Liver (tissue), 9 donors: ENCODE data around the gene CCDC77. TPM values are rescaled to one million over a fixed set of nuclear protein-coding genes. Genes with fewer than 3 reads are reported as not detected.

Experiments
- DNase-seq: peaks from one replicate; pipeline ENCODE4 v3.0.0-alpha.2; 2017; ENCODE audit warnings: low spot score
- H3K27ac ChIP-seq, 2 donors: one replicate each; pipeline ENCODE4 v1.7.0; 2013; ENCODE audit warnings: inconsistent platforms in 2 of 2, low read length in 2 of 2, control low read depth in 1 of 2, low read depth in 1 of 2, mild to moderate bottlenecking in 1 of 2
- H3K27me3 ChIP-seq, 4 donors: one replicate each; pipeline versions ENCODE4 v1.6.1 to v1.7.0; 2013; ENCODE audit warnings: low read length in 3 of 4, inconsistent platforms in 1 of 4, mild to moderate bottlenecking in 1 of 4, moderate library complexity in 1 of 4; ENCODE audit not compliant: control insufficient read depth in 4 of 4, insufficient read depth in 4 of 4
- H3K36me3 ChIP-seq, 4 donors: one replicate each; pipeline versions ENCODE4 v1.6.1 to v1.7.0; 2013; ENCODE audit warnings: low read length in 3 of 4, mild to moderate bottlenecking in 3 of 4, low read depth in 1 of 4, moderate library complexity in 1 of 4; ENCODE audit not compliant: control insufficient read depth in 4 of 4, insufficient read depth in 3 of 4
- H3K4me1 ChIP-seq, 4 donors: one replicate each; pipeline versions ENCODE4 v1.6.1 to v1.7.0; 2013; ENCODE audit warnings: low read length in 3 of 4, mild to moderate bottlenecking in 3 of 4, moderate library complexity in 1 of 4; ENCODE audit not compliant: control insufficient read depth in 4 of 4, insufficient read depth in 4 of 4
- H3K4me3 ChIP-seq, 3 donors: one replicate each; pipeline versions ENCODE4 v1.6.1 to v1.7.0; 2013; ENCODE audit warnings: low read length in 3 of 3, control low read depth in 1 of 3, low read depth in 1 of 3, mild to moderate bottlenecking in 1 of 3
- H3K9ac ChIP-seq, 2 donors: one replicate each; pipeline ENCODE4 v1.7.0; 2013; ENCODE audit warnings: low read length in 2 of 2, mild to moderate bottlenecking in 2 of 2, moderate library complexity in 2 of 2, control low read depth in 1 of 2, low read depth in 1 of 2
- H3K9me3 ChIP-seq, 4 donors: one replicate each; pipeline versions ENCODE4 v1.6.1 to v1.7.0; 2013; ENCODE audit warnings: low read length in 3 of 4; ENCODE audit not compliant: control insufficient read depth in 4 of 4
- ATF3 ChIP-seq: IDR thresholded peaks from 2 replicates; pipeline ENCODE4 v1.6.1; 2016; ENCODE audit warnings: antibody characterized with exemption
- FOXA1 ChIP-seq: IDR thresholded peaks from 2 replicates; pipeline ENCODE4 v1.6.1; 2016; ENCODE audit warnings: antibody characterized with exemption
- FOXA2 ChIP-seq: IDR thresholded peaks from 2 replicates; pipeline ENCODE4 v1.6.1; 2016; ENCODE audit warnings: antibody characterized with exemption
- GABPA ChIP-seq, 2 donors: IDR thresholded peaks in 1 of 2; conservative IDR thresholded peaks in 1 of 2; 2 replicates each; pipeline ENCODE4 v1.6.1; 2016; ENCODE audit warnings: antibody characterized with exemption in 2 of 2, mild to moderate bottlenecking in 1 of 2, moderate library complexity in 1 of 2
- HNF4G ChIP-seq: IDR thresholded peaks from 2 replicates; pipeline ENCODE4 v1.6.1; 2016; ENCODE audit warnings: antibody characterized with exemption
- JUND ChIP-seq, 2 donors: IDR thresholded peaks; 2 replicates each; pipeline ENCODE4 v1.6.1; 2016; ENCODE audit warnings: antibody characterized with exemption in 2 of 2
- MAX ChIP-seq: IDR thresholded peaks from 2 replicates; pipeline ENCODE4 v1.6.1; 2016; ENCODE audit warnings: antibody characterized with exemption
- NR2F2 ChIP-seq: IDR thresholded peaks from 2 replicates; pipeline ENCODE4 v1.6.1; 2016; ENCODE audit warnings: antibody characterized with exemption
- RXRA ChIP-seq, 2 donors: IDR thresholded peaks; 2 replicates each; pipeline ENCODE4 v1.6.1; 2017 to 2018; ENCODE audit warnings: antibody characterized with exemption in 2 of 2, mild to moderate bottlenecking in 1 of 2
- SP1 ChIP-seq: IDR thresholded peaks from 2 replicates; pipeline ENCODE4 v1.6.1; 2018; ENCODE audit warnings: antibody characterized with exemption, mild to moderate bottlenecking
- YY1 ChIP-seq: IDR thresholded peaks from 2 replicates; pipeline ENCODE4 v1.6.1; 2016; ENCODE audit warnings: antibody characterized with exemption, mild to moderate bottlenecking
- ZBTB33 ChIP-seq: IDR thresholded peaks from 2 replicates; pipeline ENCODE4 v1.6.1; 2016; ENCODE audit warnings: antibody characterized with exemption
- WGBS: extraction: QIAGEN DNeasy Blood & Tissue Kit; methylation state at CpG from one replicate; pipeline ENCODE4 v1.1.7; 2013; 5-methylcytosine and 5-hydroxymethylcytosine counted together
- polyA plus RNA-seq, 2 donors: library from polyadenylated mRNA; stranded (reverse) in 1 of 2; unstranded in 1 of 2; fragments of 200-250 nt in 1 of 2; fragments of >200 nt in 1 of 2; fragmentation: Nextera tagmentation in 1 of 2; extraction: Ambion mirVana in 1 of 2; gene quantifications; one replicate each; pipeline versions ENCODE4 v1.2.1 to v1.2.3, GENCODE V29; 2013 to 2015
- total RNA-seq, 2 donors: library from RNA; depleted of rRNA; stranded (reverse); fragments of >200 nt; gene quantifications; one replicate each; pipeline ENCODE4 v1.2.3, GENCODE V29; 2014
- TF ChIP-seq, protein P1 (sequence below): fragments of 150-350 bp; IDR thresholded peaks from 2 replicates; pipeline ENCODE4 v1.5.1; 2017; ENCODE audit warnings: improper control_type of control experiment, low read depth, low read length; ENCODE audit not compliant: missing input control
- donor health status: healthy.
- donor health status: healthy.
- donor health status: healthy.
- donor health status: healthy.
- donor health status: healthy.

The CCDC77 gene
- total and polyA plus RNA-seq, 4 donors: 1.2 to 4.2 (median 2.7) TPM

- Histone ChIP-seq H3K9me3 (no peaks in the 10 kb centered on the region), H3K27ac (no peak overlapping the region), H3K4me1 (peaks cover 2 to 12% (median 5%) of the 10 kb centered on the region in 4 donors), H3K27me3 (peaks cover 0 to 3% (median 0%) of the 10 kb centered on the region in 4 donors), H3K4me3 (no peak overlapping the region), H3K36me3 (no peaks in the 10 kb centered on the region), H3K9ac (no peak overlapping the region)
- WGBS: 36% methylated on average over 2 of the region's 2 CpGs
- TF ChIP-seq YY1: no peak
- TF ChIP-seq NR2F2: no peak
- TF ChIP-seq GABPA (IDR thresholded peaks at IDR 0.05 in 1 of 2, conservative IDR thresholded peaks at IDR 0.05 in 1 of 2): no peak
- DNase-seq: no peak
Measured at GRCh38 chr12:455821-456220, 54.4 kb downstream of the CCDC77 start.

DNA sequence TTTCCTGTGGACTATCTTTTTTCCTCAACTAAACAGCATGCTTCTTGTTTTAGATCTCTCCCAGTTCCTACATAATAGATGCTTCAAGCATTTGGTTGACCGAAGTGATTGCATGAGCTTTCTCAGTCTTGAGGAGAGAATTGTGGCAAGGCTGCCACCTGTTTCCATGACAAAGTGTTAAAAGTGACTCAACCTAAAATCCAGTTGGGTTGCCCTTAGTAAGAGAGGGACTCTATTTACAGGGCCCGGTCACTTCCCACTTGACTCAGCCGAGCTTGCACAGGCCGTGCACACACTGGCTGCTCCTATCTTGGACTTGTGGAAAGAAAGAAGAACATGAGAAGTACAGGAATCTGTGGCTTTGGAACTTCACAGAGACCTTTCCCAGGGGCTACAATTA, 56.2 kb downstream of the CCDC77 start:
- no peaks in the 10 kb centered on the region for H3K9me3 ChIP-seq
- H3K27me3 ChIP-seq: peaks cover 0 to 3% (median 0%) of the 10 kb centered on the region in 4 donors
- TF ChIP-seq JUND (IDR thresholded peaks at IDR 0.05) (no peak), RXRA (IDR thresholded peaks at IDR 0.05) (no peak)
- no peak overlapping the region for H3K9ac ChIP-seq
- H3K4me3 ChIP-seq: no peak overlapping the region
- no peak for DNase-seq
- no peaks in the 10 kb centered on the region for H3K36me3 ChIP-seq
- 88% methylated on average over 4 of the region's 4 CpGs for WGBS
- peaks cover 2 to 17% (median 5%) of the 10 kb centered on the region in 4 donors for H3K4me1 ChIP-seq
- no peak overlapping the region for H3K27ac ChIP-seq

- Histone ChIP-seq H3K4me1 (peaks cover 2 to 17% (median 5%) of the 10 kb centered on the region in 4 donors), H3K4me3 (no peak overlapping the region), H3K9me3 (no peaks in the 10 kb centered on the region), H3K27me3 (peaks cover 0 to 3% (median 0%) of the 10 kb centered on the region in 4 donors), H3K36me3 (no peaks in the 10 kb centered on the region), H3K9ac (no peak overlapping the region), H3K27ac (no peak overlapping the region)
- no peak for DNase-seq
- WGBS: 71% methylated on average over 5 of the region's 5 CpGs
- TF ChIP-seq ZBTB33: no peak
- no peak for TF ChIP-seq FOXA1
- TF ChIP-seq JUND (IDR thresholded peaks at IDR 0.05): no peak
- TF ChIP-seq GABPA (IDR thresholded peaks at IDR 0.05 in 1 of 2, conservative IDR thresholded peaks at IDR 0.05 in 1 of 2): no peak
- no peak for TF ChIP-seq SP1
- TF ChIP-seq YY1: no peak
Measured at GRCh38 chr12:459050-459429, 57.6 kb downstream of the CCDC77 start.

- peaks cover 2 to 17% (median 5%) of the 10 kb centered on the region in 4 donors for H3K4me1 ChIP-seq
- no peaks in the 10 kb centered on the region for H3K9me3 ChIP-seq
- peak; percentile 57 for DNase-seq
- no peaks in the 10 kb centered on the region for H3K36me3 ChIP-seq
- peak within 1 kb of the TSS in 1 of 2 donors; percentile 36 for H3K9ac ChIP-seq
- H3K27me3 ChIP-seq: peaks cover 0 to 3% (median 0%) of the 10 kb centered on the region in 4 donors
- H3K4me3 ChIP-seq: peak within 1 kb of the TSS; percentile 18 to 80 (median 58)
- no peak for TF ChIP-seq RXRA (IDR thresholded peaks at IDR 0.05)
- no peak for TF ChIP-seq MAX
- no peak for TF ChIP-seq HNF4G
- TF ChIP-seq GABPA (IDR thresholded peaks at IDR 0.05 in 1 of 2, conservative IDR thresholded peaks at IDR 0.05 in 1 of 2): no peak
- no peak for TF ChIP-seq ZBTB33
- no peak for TF ChIP-seq ATF3
- TF ChIP-seq FOXA1: no peak
- TF ChIP-seq FOXA2: no peak
- no peak for TF ChIP-seq JUND (IDR thresholded peaks at IDR 0.05)
- TF ChIP-seq, protein P1, sequence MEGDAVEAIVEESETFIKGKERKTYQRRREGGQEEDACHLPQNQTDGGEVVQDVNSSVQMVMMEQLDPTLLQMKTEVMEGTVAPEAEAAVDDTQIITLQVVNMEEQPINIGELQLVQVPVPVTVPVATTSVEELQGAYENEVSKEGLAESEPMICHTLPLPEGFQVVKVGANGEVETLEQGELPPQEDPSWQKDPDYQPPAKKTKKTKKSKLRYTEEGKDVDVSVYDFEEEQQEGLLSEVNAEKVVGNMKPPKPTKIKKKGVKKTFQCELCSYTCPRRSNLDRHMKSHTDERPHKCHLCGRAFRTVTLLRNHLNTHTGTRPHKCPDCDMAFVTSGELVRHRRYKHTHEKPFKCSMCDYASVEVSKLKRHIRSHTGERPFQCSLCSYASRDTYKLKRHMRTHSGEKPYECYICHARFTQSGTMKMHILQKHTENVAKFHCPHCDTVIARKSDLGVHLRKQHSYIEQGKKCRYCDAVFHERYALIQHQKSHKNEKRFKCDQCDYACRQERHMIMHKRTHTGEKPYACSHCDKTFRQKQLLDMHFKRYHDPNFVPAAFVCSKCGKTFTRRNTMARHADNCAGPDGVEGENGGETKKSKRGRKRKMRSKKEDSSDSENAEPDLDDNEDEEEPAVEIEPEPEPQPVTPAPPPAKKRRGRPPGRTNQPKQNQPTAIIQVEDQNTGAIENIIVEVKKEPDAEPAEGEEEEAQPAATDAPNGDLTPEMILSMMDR: no peak
- TF ChIP-seq YY1: no peak
- 5% methylated on average over 82 of the region's 82 CpGs for WGBS
- H3K27ac ChIP-seq: no peak within 1 kb of the TSS
Measured at GRCh38 chr12:459430-460258, 58.2 kb downstream of the CCDC77 start, which contains the start of gene B4GALNT3. Gene B4GALNT3 (plus strand): TSS chr12:459939. CDS start chr12:460377, 438 bp downstream.
